B cell (primary cell): ENCODE results near the gene SLC35A2. TPM values are rescaled to one million over a fixed set of nuclear protein-coding genes. Genes with fewer than 3 reads are reported as not detected.

ENCODE experiments used
- ATAC-seq: fragments of 200-7000 bp; cut with Tn5 transposase; one replicate; pipeline ENCODE4 v1.10.0; 2021; ENCODE audit warnings: low read depth, mild to moderate bottlenecking, moderate number of reproducible peaks, moderate library complexity
- CTCF ChIA-PET: fragments of 350-600 bp; sonication (Branson Sonifier 250); formaldehyde crosslinking; loops from one replicate; lab custom pipeline; 2021; ENCODE audit warnings: antibody characterized with exemption, inconsistent platforms; lab: Charles Lee
- POLR2A ChIA-PET: fragments of 350-600 bp; sonication (Branson Sonifier 250); formaldehyde crosslinking; loops from one replicate; lab custom pipeline; 2021; ENCODE audit warnings: antibody characterized with exemption; lab: Charles Lee
- DNase-seq: peaks from one replicate; pipeline ENCODE4 v3.0.0; 2013
- H2AFZ ChIP-seq: 2 replicates; pipeline ENCODE4 v1.6.1; 2012; ENCODE audit warnings: mild to moderate bottlenecking, low read depth, low read length; ENCODE audit not compliant: insufficient read depth, poor library complexity, severe bottlenecking
- H3K27ac ChIP-seq, 2 donors: 1 replicate in 1 of 2; 2 replicates in 1 of 2; pipeline ENCODE4 v1.5.1; 2012 to 2013; ENCODE audit warnings: low read length in 2 of 2, mild to moderate bottlenecking in 2 of 2, moderate library complexity in 1 of 2
- H3K27me3 ChIP-seq, 4 experiments: fragments of 200-600 bp in 1 of 4; sonication (generic) in 1 of 4; replicated peaks in 1 of 4; 1 replicate in 2 of 4; 2 replicates in 2 of 4; pipeline versions ENCODE4 v1.6.1 to v1.7.0; 2013 to 2016; ENCODE audit warnings: low read length in 3 of 4, mild to moderate bottlenecking in 2 of 4, mixed read lengths in 1 of 4, moderate library complexity in 1 of 4; ENCODE audit not compliant: insufficient read depth in 4 of 4, control insufficient read depth in 3 of 4; ENCODE audit errors: control extremely low read depth in 1 of 4
- H3K36me3 ChIP-seq, 2 experiments: replicated peaks in 1 of 2; 1 replicate in 1 of 2; 2 replicates in 1 of 2; pipeline versions ENCODE4 v1.6.1 to v1.7.1; 2013; ENCODE audit warnings: low read length in 1 of 2; ENCODE audit not compliant: insufficient read depth in 2 of 2, control insufficient read depth in 1 of 2; ENCODE audit errors: control extremely low read depth in 1 of 2, extremely low read depth in 1 of 2
- H3K4me1 ChIP-seq, 2 donors: fragments of 200-600 bp in 1 of 2; sonication (generic) in 1 of 2; 1 replicate in 1 of 2; 2 replicates in 1 of 2; pipeline versions ENCODE4 v1.5.1 to v1.6.1; 2013 to 2017; ENCODE audit warnings: low read length in 2 of 2; ENCODE audit not compliant: control insufficient read depth in 2 of 2, insufficient read depth in 2 of 2
- H3K4me2 ChIP-seq: replicated peaks from 2 replicates; pipeline ENCODE3; 2012; ENCODE audit warnings: mild to moderate bottlenecking, low read depth, low read length; ENCODE audit not compliant: poor library complexity, severe bottlenecking
- H3K4me3 ChIP-seq, 5 experiments: fragments of 200-600 bp in 1 of 5; sonication (generic) in 1 of 5; 1 replicate in 3 of 5; 2 replicates in 2 of 5; pipeline versions ENCODE4 v1.5.1 to v1.7.0; 2011 to 2016; ENCODE audit warnings: low read length in 4 of 5, mild to moderate bottlenecking in 4 of 5, low read depth in 2 of 5, control low read depth in 1 of 5, moderate library complexity in 1 of 5; ENCODE audit not compliant: insufficient read depth in 1 of 5; ENCODE audit errors: control extremely low read depth in 1 of 5, extremely low read depth in 1 of 5
- H3K79me2 ChIP-seq: fragments of 200-600 bp; sonication (generic); one replicate; pipeline ENCODE4 v1.6.0; 2016; ENCODE audit warnings: low read length; ENCODE audit not compliant: control insufficient read depth, insufficient read depth
- H3K9ac ChIP-seq: fragments of 200-600 bp; sonication (generic); 2 replicates; pipeline ENCODE4 v1.6.1; 2017; ENCODE audit warnings: mild to moderate bottlenecking, low read length, moderate library complexity
- H3K9me3 ChIP-seq, 3 donors: one replicate each; pipeline versions ENCODE4 v1.6.1 to v1.7.1; 2013; ENCODE audit warnings: low read length in 2 of 3; ENCODE audit not compliant: control insufficient read depth in 2 of 3, insufficient read depth in 1 of 3; ENCODE audit errors: control extremely low read depth in 1 of 3
- H4K20me1 ChIP-seq: 2 replicates; pipeline ENCODE4 v1.6.0; 2012; ENCODE audit warnings: mild to moderate bottlenecking, low read length; ENCODE audit not compliant: insufficient read depth, control insufficient read depth, poor library complexity, severe bottlenecking
- H3K27ac Mint-ChIP-seq: one replicate; pipeline ENCODE4 v1.8.0; 2021; ENCODE audit warnings: mixed read lengths
- H3K27me3 Mint-ChIP-seq: one replicate; pipeline ENCODE4 v1.8.0; 2021; ENCODE audit warnings: mixed read lengths
- H3K4me1 Mint-ChIP-seq: one replicate; pipeline ENCODE4 v1.8.0; 2021; ENCODE audit warnings: mixed read lengths
- H3K4me3 Mint-ChIP-seq: one replicate; pipeline ENCODE4 v1.8.0; 2021; ENCODE audit warnings: mixed read lengths
- H3K9me3 Mint-ChIP-seq: one replicate; pipeline ENCODE4 v1.8.0; 2022; ENCODE audit warnings: mixed read lengths; ENCODE audit not compliant: insufficient read depth
- EZH2 ChIP-seq: IDR thresholded peaks from 2 replicates; pipeline ENCODE4 v1.6.1; 2012; ENCODE audit warnings: borderline replicate concordance, low read depth, mild to moderate bottlenecking, moderate library complexity, low read length; ENCODE audit not compliant: insufficient read depth, poor library complexity, severe bottlenecking
- WGBS: methylation state at CpG from one replicate; pipeline ENCODE4 v1.1.5; 2013; ENCODE audit warnings: missing lambda C conversion rate; ENCODE audit not compliant: insufficient coverage; 5-methylcytosine and 5-hydroxymethylcytosine counted together
- intact Hi-C: fragments of 100-400 bp; cut with micrococcal nuclease; formaldehyde crosslinking; loops from one replicate; pipeline ENCODE4 v1.10.0; 2022
- polyA plus RNA-seq: library from polyadenylated mRNA; depleted of rRNA; stranded (reverse); fragments of >200 nt; gene quantifications from 2 replicates; pipeline ENCODE4 v1.2.3, GENCODE V29; 2012
- total RNA-seq, 2 donors: library from RNA; stranded (reverse); fragments of 120-200 nt in 1 of 2; gene quantifications; 1 replicate in 1 of 2; 2 replicates in 1 of 2; pipeline versions ENCODE4 v1.2.3 to v1.2.4, GENCODE V29; 2013 to 2022
- TF ChIP-seq, protein P1 (sequence below): fragments of 200-600 bp; IDR thresholded peaks from one replicate; pipeline ENCODE4 v1.8.0; 2022; ENCODE audit warnings: antibody characterized with exemption, mild to moderate bottlenecking

SLC35A2 gene
- total and polyA plus RNA-seq, 2 donors (not counting 1 experiment from before 2014, with no cell fraction given) = 19.1 to 22.0 TPM

DNA sequence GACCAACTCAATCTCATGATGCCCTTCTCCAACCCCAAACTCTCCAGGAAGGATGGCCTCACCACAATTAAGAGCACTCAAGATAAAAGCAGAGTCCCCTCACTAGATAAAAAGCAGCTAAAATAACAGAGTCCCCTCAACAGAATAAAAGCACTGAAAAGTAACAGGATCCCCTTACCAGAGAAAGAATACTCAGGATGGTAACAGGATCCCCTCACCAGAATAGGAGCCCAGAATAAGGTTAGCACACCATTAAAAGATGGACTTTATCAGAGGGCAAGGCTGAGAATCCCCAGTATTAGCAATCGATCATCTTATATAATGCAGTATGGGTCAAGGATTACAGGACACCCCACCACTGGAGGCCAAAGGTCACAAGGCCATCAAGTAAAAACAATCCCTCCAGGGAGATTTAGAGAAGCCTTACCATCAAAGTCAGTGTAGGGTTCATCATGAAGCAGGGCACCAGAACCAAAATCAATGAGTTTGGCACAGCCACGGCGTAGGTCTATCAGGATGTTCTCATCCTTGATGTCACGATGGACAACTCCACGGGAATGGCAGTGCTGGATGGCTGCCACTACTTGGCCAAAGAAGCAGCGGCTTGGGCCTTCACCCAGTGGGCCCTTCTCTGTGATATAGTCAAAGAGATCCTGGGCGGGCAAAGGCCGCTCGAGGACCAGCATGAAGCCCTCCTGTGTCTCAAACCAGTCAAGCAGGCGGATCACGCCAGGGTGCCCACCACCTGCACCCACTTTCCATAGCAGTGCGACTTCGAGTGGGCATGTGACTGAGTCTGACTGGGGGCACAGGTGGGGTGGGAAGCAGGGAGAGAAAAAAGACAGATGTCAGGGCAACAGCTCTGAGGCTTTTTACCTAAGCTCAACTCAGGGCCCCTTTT lies 3.4 kb upstream of the SLC35A2 start:
- H2AFZ ChIP-seq = no peak overlapping the region
- POLR2A ChIA-PET = interaction anchor here (2.2 kb wide), 1 partner anchor 23 kb away, joined by 11 read pairs; no protein-coding TSS in a partner anchor
- peak overlapping the region; percentile 32 for H3K27ac Mint-ChIP-seq

More for the DNA sequence above, 3.4 kb upstream of the SLC35A2 start:
- H3K27ac ChIP-seq = peak overlapping the region in 1 of 2 donors; percentile 26
- H3K79me2 ChIP-seq = peaks cover 59% of the 10 kb centered on the region
- TF ChIP-seq, protein P1, sequence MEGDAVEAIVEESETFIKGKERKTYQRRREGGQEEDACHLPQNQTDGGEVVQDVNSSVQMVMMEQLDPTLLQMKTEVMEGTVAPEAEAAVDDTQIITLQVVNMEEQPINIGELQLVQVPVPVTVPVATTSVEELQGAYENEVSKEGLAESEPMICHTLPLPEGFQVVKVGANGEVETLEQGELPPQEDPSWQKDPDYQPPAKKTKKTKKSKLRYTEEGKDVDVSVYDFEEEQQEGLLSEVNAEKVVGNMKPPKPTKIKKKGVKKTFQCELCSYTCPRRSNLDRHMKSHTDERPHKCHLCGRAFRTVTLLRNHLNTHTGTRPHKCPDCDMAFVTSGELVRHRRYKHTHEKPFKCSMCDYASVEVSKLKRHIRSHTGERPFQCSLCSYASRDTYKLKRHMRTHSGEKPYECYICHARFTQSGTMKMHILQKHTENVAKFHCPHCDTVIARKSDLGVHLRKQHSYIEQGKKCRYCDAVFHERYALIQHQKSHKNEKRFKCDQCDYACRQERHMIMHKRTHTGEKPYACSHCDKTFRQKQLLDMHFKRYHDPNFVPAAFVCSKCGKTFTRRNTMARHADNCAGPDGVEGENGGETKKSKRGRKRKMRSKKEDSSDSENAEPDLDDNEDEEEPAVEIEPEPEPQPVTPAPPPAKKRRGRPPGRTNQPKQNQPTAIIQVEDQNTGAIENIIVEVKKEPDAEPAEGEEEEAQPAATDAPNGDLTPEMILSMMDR = no peak
- TF ChIP-seq EZH2 = no peak
- CTCF ChIA-PET = interaction anchor here (0.6 to 2.6 kb wide), 3 partner anchors 23 to 265 kb away, joined by 3 to 23 read pairs (median 4); no protein-coding TSS in a partner anchor
- DNase-seq = no peak
- peaks cover 0 to 44% of the 10 kb centered on the region in 2 experiments for H3K36me3 ChIP-seq
- peaks cover 53% of the 10 kb centered on the region for H4K20me1 ChIP-seq
- peak overlapping the region; percentile 98 for H3K4me3 Mint-ChIP-seq
- peaks cover 30 to 58% of the 10 kb centered on the region in 2 donors for H3K4me1 ChIP-seq
- no peaks in the 10 kb centered on the region for H3K27me3 ChIP-seq
- no peaks in the 10 kb centered on the region for H3K9me3 ChIP-seq
- H3K9me3 Mint-ChIP-seq = no peaks in the 10 kb centered on the region
- WGBS = 94% methylated on average over 5 of the region's 13 CpGs
- peak overlapping the region; percentile 36 for H3K4me2 ChIP-seq
- no peaks in the 10 kb centered on the region for H3K27me3 Mint-ChIP-seq
- H3K4me1 Mint-ChIP-seq = peaks cover 55% of the 10 kb centered on the region
- H3K4me3 ChIP-seq = peak overlapping the region in 1 of 5 experiments; percentile 15
- no peak for ATAC-seq
- intact Hi-C loops = loop anchor here (5.0 to 10.0 kb wide), 3 partner anchors 257 to 1700 kb away; partner anchors contain the start of genes CDK16, ELK1, PLP2 and UXT
- H3K9ac ChIP-seq = no peak overlapping the region
